ENCODE results near the gene SCAANT1. TPM values are rescaled to one million over a fixed set of nuclear protein-coding genes. Genes with fewer than 3 reads are reported as not detected.

The SCAANT1 gene
- not detected in 2 replicates for total RNA-seq

DNA sequence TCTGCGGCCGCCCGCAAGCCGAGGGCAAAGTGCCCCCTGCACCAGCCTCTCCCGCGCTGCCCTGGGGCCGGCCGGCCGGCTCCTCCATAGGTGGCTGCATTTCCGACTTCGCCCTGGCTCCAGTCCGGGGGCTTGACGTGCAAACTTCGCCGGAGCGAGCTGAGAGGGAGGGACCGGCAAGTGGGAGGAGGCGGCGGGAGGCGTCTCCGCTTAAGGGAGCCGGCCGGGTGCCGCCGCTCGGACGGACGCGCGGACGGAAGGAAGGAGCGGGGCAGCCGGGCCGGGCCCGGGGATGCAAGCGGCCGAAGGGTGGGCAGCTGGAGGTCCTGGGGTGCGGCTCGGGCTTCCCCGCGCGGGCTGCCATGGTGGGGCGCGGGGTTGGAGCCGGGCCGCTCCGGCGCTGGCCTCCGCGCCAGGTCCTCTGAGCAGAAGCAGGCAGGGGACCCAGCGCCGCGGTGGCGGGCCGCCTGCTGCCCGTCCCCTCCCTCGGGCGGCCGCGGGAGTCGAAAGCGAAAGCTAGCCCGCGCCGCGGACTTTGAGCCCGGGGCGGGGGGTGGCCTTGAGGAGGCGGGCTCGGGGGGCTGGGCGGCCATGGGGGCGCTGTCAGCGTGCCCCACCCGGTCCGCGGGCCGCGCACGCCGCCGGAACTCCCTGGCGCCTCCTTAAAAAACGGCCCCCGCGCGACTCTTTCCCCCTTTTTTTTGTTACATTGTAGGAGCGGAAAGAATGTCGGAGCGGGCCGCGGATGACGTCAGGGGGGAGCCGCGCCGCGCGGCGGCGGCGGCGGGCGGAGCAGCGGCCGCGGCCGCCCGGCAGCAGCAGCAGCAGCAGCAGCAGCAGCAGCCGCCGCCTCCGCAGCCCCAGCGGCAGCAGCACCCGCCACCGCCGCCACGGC is at the start of gene SCAANT1:
TSS of gene SCAANT1 (minus strand) at position 511 of the 895 bp plus-strand sequence.

DNA sequence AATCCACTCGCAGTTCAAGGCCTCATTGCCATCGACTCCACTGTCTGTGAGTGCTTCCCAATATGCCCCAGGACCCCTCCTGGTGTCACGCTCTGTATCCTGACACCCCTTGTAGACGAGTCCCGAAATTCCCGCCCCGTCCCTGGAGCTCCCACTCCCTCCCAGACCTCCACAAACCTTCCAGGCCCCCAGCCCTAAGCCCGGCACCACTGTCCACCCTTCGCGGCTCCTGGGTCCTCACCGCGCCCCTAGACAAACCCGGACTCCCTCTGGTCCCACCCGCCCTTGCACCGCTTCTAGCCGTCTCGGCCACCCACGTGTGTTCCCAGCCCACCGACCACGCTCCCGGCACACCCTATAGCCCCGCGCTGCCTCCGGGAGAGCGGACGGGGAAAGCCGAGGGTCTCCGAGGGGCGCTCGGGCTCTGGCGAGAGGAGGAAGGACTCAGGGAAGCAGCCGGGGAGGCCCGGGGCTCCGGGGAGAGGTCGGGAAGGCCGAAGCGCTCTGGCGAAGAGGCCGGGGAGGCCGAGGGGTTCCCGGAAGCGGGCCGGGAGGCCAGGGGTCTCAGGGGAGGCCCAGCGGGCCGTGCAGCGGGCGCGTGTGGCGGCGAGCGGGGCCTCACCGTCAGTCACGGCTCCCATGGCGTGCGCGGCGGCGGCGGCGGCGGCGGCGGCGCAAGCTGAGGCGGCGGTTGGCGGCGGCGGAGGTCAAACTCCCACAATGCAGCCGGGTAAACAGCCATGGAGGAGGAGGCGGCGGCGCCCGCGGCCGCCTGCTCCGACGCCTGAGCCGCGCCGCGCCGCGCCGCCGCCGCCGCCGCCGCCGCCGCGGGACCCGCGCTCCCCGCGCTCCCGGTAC is 48.8 kb downstream of the SCAANT1 start, which contains the start of the genes ATXN7 and THOC7:
TSS of gene ATXN7 (plus strand) at position 718 of the 858 bp plus-strand sequence. CDS start 48,732 bp downstream, outside the sequence.
TSS of gene THOC7 (minus strand) at position 656 of the 858 bp plus-strand sequence. CDS start at position 641, 15 bp downstream.

Other genes starting within 250 kb of the SCAANT1 start
- not detected in 2 replicates for gene C3orf49, start 93.1 kb downstream of the SCAANT1 start, total RNA-seq
- gene THOC7, start 48.6 kb downstream of the SCAANT1 start, total RNA-seq = 32.1 and 35.2 TPM in 2 replicates
- 6.3 and 18.5 TPM in 2 replicates for gene ATXN7, start 48.5 kb downstream of the SCAANT1 start, total RNA-seq
- 71.2 and 97.0 TPM in 2 replicates for gene PSMD6, start 111.1 kb upstream of the SCAANT1 start, total RNA-seq

All from bladder microvascular endothelial cell (primary cell).